WTC11 (cell line): ENCODE results near the gene ZIK1.

Experiments used
- CTCF ChIP-seq: fragments of 200-600 bp; IDR thresholded peaks from 2 replicates; pipeline ENCODE4 v1.8.0; 2022; ENCODE audit warnings: antibody characterized with exemption
- ESRRA ChIP-seq: sonication (generic); formaldehyde crosslinking; IDR thresholded peaks from 2 replicates; pipeline ENCODE4 v1.8.1; 2022; ENCODE audit warnings: mild to moderate bottlenecking, missing genetic modification reagents, borderline replicate concordance
- ETV6 ChIP-seq: sonication (generic); formaldehyde crosslinking; IDR thresholded peaks from 2 replicates; pipeline ENCODE4 v1.8.1; 2022; ENCODE audit warnings: mild to moderate bottlenecking, missing genetic modification reagents
- FOXP1 ChIP-seq: sonication (generic); formaldehyde crosslinking; IDR thresholded peaks from 2 replicates; pipeline ENCODE4 v1.8.0; 2022; ENCODE audit warnings: missing genetic modification reagents, mild to moderate bottlenecking, moderate library complexity, borderline replicate concordance
- JUN ChIP-seq: sonication (generic); formaldehyde crosslinking; IDR thresholded peaks from 2 replicates; pipeline ENCODE4 v1.8.0; 2023; ENCODE audit warnings: mild to moderate bottlenecking, missing genetic modification reagents
- PRDM15 ChIP-seq: sonication (generic); formaldehyde crosslinking; IDR thresholded peaks from 2 replicates; pipeline ENCODE4 v1.8.0; 2022; ENCODE audit warnings: missing genetic modification reagents
- TCF7 ChIP-seq: sonication (generic); formaldehyde crosslinking; IDR thresholded peaks from 2 replicates; pipeline ENCODE4 v1.8.0; 2022; ENCODE audit warnings: mild to moderate bottlenecking, low read depth, missing genetic modification reagents, moderate library complexity
- ZBTB21 ChIP-seq: sonication (generic); formaldehyde crosslinking; IDR thresholded peaks from 2 replicates; pipeline ENCODE4 v1.8.1; 2023; ENCODE audit warnings: mild to moderate bottlenecking, missing genetic modification reagents, borderline replicate concordance
- ZNF416 ChIP-seq: fragments of 250-450 bp; sonication (Bioruptor Pico); IDR thresholded peaks from 2 replicates; pipeline ENCODE4 v1.9.0; 2021; ENCODE audit warnings: mild to moderate bottlenecking, inconsistent platforms
- ZNF512 ChIP-seq: sonication (generic); formaldehyde crosslinking; IDR thresholded peaks from 2 replicates; pipeline ENCODE4 v1.8.1; 2022; ENCODE audit warnings: missing genetic modification reagents, borderline replicate concordance
- TF ChIP-seq, protein P1 (sequence below): sonication (generic); formaldehyde crosslinking; IDR thresholded peaks from 2 replicates; pipeline ENCODE4 v1.8.1; 2023; ENCODE audit warnings: mild to moderate bottlenecking, missing genetic modification reagents, moderate library complexity
- TF ChIP-seq, protein P2 (sequence below): sonication (generic); formaldehyde crosslinking; IDR thresholded peaks from 2 replicates; pipeline ENCODE4 v1.8.0; 2022; ENCODE audit warnings: mild to moderate bottlenecking, missing genetic modification reagents
- TF ChIP-seq, protein P3 (sequence below): sonication (generic); formaldehyde crosslinking; IDR thresholded peaks from 2 replicates; pipeline ENCODE4 v1.8.0; 2022; ENCODE audit warnings: mild to moderate bottlenecking, missing genetic modification reagents
- TF ChIP-seq, protein P4 (sequence below): sonication (generic); formaldehyde crosslinking; conservative IDR thresholded peaks from 2 replicates; pipeline ENCODE4 v1.8.1; 2023; ENCODE audit warnings: mild to moderate bottlenecking, low read depth, missing genetic modification reagents, moderate library complexity

DNA sequence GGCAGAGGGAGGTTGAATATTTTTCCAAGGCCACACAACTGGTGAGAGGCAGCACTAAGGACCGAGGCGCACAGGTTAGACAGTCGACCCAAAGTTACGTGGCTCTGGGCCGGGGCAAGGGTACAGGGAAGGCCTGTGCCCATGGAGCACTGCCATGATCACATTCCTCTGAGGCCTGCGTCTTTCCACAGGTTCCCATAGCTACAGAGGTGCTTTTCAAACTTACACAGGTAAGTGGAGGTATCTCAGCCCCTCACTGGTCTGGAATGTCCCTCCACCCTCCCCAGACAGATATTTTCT, 49.8 kb downstream of the ZIK1 start:
- TF ChIP-seq ESRRA (CRISPR knock-in tag) (no peak), CTCF (no peak), FOXP1 (no peak), ZNF512 (no peak), PRDM15 (CRISPR knock-in tag) (no peak), ZNF416 (CRISPR knock-in tag) (no peak), ZBTB21 (CRISPR knock-in tag) (no peak), TCF7 (CRISPR knock-in tag) (no peak), ETV6 (no peak), JUN (CRISPR knock-in tag) (no peak)
- TF ChIP-seq, protein P1, sequence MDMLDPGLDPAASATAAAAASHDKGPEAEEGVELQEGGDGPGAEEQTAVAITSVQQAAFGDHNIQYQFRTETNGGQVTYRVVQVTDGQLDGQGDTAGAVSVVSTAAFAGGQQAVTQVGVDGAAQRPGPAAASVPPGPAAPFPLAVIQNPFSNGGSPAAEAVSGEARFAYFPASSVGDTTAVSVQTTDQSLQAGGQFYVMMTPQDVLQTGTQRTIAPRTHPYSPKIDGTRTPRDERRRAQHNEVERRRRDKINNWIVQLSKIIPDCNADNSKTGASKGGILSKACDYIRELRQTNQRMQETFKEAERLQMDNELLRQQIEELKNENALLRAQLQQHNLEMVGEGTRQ (CRISPR knock-in tag) = no peak
- TF ChIP-seq, protein P2, sequence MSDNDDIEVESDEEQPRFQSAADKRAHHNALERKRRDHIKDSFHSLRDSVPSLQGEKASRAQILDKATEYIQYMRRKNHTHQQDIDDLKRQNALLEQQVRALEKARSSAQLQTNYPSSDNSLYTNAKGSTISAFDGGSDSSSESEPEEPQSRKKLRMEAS (CRISPR knock-in tag) = no peak
- TF ChIP-seq, protein P3, sequence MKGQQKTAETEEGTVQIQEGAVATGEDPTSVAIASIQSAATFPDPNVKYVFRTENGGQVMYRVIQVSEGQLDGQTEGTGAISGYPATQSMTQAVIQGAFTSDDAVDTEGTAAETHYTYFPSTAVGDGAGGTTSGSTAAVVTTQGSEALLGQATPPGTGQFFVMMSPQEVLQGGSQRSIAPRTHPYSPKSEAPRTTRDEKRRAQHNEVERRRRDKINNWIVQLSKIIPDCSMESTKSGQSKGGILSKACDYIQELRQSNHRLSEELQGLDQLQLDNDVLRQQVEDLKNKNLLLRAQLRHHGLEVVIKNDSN (CRISPR knock-in tag) = no peak
- TF ChIP-seq, protein P4, sequence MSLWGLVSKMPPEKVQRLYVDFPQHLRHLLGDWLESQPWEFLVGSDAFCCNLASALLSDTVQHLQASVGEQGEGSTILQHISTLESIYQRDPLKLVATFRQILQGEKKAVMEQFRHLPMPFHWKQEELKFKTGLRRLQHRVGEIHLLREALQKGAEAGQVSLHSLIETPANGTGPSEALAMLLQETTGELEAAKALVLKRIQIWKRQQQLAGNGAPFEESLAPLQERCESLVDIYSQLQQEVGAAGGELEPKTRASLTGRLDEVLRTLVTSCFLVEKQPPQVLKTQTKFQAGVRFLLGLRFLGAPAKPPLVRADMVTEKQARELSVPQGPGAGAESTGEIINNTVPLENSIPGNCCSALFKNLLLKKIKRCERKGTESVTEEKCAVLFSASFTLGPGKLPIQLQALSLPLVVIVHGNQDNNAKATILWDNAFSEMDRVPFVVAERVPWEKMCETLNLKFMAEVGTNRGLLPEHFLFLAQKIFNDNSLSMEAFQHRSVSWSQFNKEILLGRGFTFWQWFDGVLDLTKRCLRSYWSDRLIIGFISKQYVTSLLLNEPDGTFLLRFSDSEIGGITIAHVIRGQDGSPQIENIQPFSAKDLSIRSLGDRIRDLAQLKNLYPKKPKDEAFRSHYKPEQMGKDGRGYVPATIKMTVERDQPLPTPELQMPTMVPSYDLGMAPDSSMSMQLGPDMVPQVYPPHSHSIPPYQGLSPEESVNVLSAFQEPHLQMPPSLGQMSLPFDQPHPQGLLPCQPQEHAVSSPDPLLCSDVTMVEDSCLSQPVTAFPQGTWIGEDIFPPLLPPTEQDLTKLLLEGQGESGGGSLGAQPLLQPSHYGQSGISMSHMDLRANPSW (CRISPR knock-in tag) = no peak
